ENCODE data around the gene ARHGAP19.

Gene ARHGAP19

GRCh38 chr10:97230146-97230545, 62.3 kb downstream of the ARHGAP19 start:
- no peak overlapping the region for H3K4me3 ChIP-seq (ENCODE audit: insufficient read depth, low read depth, low read length)
- H3K27ac ChIP-seq (ENCODE audit: insufficient read depth, low read depth, low read length, poor library complexity, severe bottlenecking) = no peak overlapping the region
- peaks cover 28% of the 10 kb centered on the region for H3K36me3 ChIP-seq (ENCODE audit: control insufficient read depth, insufficient read depth, low read length)
- no peaks in the 10 kb centered on the region for H3K9me3 ChIP-seq (ENCODE audit: control insufficient read depth, low read length)
- H3K4me1 ChIP-seq (ENCODE audit: control insufficient read depth, insufficient read depth, low read length) = no peaks in the 10 kb centered on the region
- 67% methylated on average over 1 of the region's 1 CpG; no CpG with 5 or more reads in 1 of the 2 experiments for WGBS, 2 experiments
- no peaks in the 10 kb centered on the region for H3K27me3 ChIP-seq (ENCODE audit: control insufficient read depth, insufficient read depth, low read length, poor library complexity, severe bottlenecking)

- peaks cover 28% of the 10 kb centered on the region for H3K36me3 ChIP-seq (ENCODE audit: control insufficient read depth, insufficient read depth, low read length)
- 97 to 100% methylated on average over 1 of the region's 1 CpG for WGBS, 2 experiments
- no peaks in the 10 kb centered on the region for H3K9me3 ChIP-seq (ENCODE audit: control insufficient read depth, low read length)
- H3K27me3 ChIP-seq (ENCODE audit: control insufficient read depth, insufficient read depth, low read length, poor library complexity, severe bottlenecking) = no peaks in the 10 kb centered on the region
- H3K4me3 ChIP-seq (ENCODE audit: insufficient read depth, low read depth, low read length) = no peak overlapping the region
- H3K4me1 ChIP-seq (ENCODE audit: control insufficient read depth, insufficient read depth, low read length) = no peaks in the 10 kb centered on the region
- H3K27ac ChIP-seq (ENCODE audit: insufficient read depth, low read depth, low read length, poor library complexity, severe bottlenecking) = no peak overlapping the region
Measured at GRCh38 chr10:97229322-97230015, 63.0 kb downstream of the ARHGAP19 start.

GRCh38 chr10:97228775-97229157, 63.7 kb downstream of the ARHGAP19 start:
- no peaks in the 10 kb centered on the region for H3K9me3 ChIP-seq (ENCODE audit: control insufficient read depth, low read length)
- H3K27ac ChIP-seq (ENCODE audit: insufficient read depth, low read depth, low read length, poor library complexity, severe bottlenecking) = no peak overlapping the region
- H3K36me3 ChIP-seq (ENCODE audit: control insufficient read depth, insufficient read depth, low read length) = peaks cover 28% of the 10 kb centered on the region
- H3K27me3 ChIP-seq (ENCODE audit: control insufficient read depth, insufficient read depth, low read length, poor library complexity, severe bottlenecking) = no peaks in the 10 kb centered on the region
- 97% methylated on average over 1 of the region's 1 CpG for WGBS, 2 experiments
- H3K4me3 ChIP-seq (ENCODE audit: insufficient read depth, low read depth, low read length) = no peak overlapping the region
- no peaks in the 10 kb centered on the region for H3K4me1 ChIP-seq (ENCODE audit: control insufficient read depth, insufficient read depth, low read length)

GRCh38 chr10:97228130-97228774, 64.2 kb downstream of the ARHGAP19 start:
- no peaks in the 10 kb centered on the region for H3K9me3 ChIP-seq (ENCODE audit: control insufficient read depth, low read length)
- H3K4me3 ChIP-seq (ENCODE audit: insufficient read depth, low read depth, low read length) = no peak overlapping the region
- peaks cover 2% of the 10 kb centered on the region for H3K4me1 ChIP-seq (ENCODE audit: control insufficient read depth, insufficient read depth, low read length)
- WGBS, 2 experiments = 93 to 99% methylated on average over 3 of the region's 3 CpGs
- H3K27me3 ChIP-seq (ENCODE audit: control insufficient read depth, insufficient read depth, low read length, poor library complexity, severe bottlenecking) = no peaks in the 10 kb centered on the region
- H3K36me3 ChIP-seq (ENCODE audit: control insufficient read depth, insufficient read depth, low read length) = peaks cover 28% of the 10 kb centered on the region
- H3K27ac ChIP-seq (ENCODE audit: insufficient read depth, low read depth, low read length, poor library complexity, severe bottlenecking) = no peak overlapping the region

GRCh38 chr10:97226398-97226797, 66.0 kb downstream of the ARHGAP19 start:
- Histone ChIP-seq H3K27ac (ENCODE audit: insufficient read depth, low read depth, low read length, poor library complexity, severe bottlenecking) (no peak overlapping the region), H3K4me1 (ENCODE audit: control insufficient read depth, insufficient read depth, low read length) (peaks cover 12% of the 10 kb centered on the region), H3K4me3 (ENCODE audit: insufficient read depth, low read depth, low read length) (no peak overlapping the region), H3K27me3 (ENCODE audit: control insufficient read depth, insufficient read depth, low read length, poor library complexity, severe bottlenecking) (no peaks in the 10 kb centered on the region), H3K9me3 (ENCODE audit: control insufficient read depth, low read length) (no peaks in the 10 kb centered on the region), H3K36me3 (ENCODE audit: control insufficient read depth, insufficient read depth, low read length) (peaks cover 25% of the 10 kb centered on the region)
- WGBS, 2 experiments = 86 to 96% methylated on average over 4 of the region's 4 CpGs

- Histone ChIP-seq H3K4me3 (ENCODE audit: insufficient read depth, low read depth, low read length) (no peak overlapping the region), H3K36me3 (ENCODE audit: control insufficient read depth, insufficient read depth, low read length) (peaks cover 25% of the 10 kb centered on the region), H3K27me3 (ENCODE audit: control insufficient read depth, insufficient read depth, low read length, poor library complexity, severe bottlenecking) (no peaks in the 10 kb centered on the region), H3K9me3 (ENCODE audit: control insufficient read depth, low read length) (no peaks in the 10 kb centered on the region), H3K27ac (ENCODE audit: insufficient read depth, low read depth, low read length, poor library complexity, severe bottlenecking) (no peak overlapping the region), H3K4me1 (ENCODE audit: control insufficient read depth, insufficient read depth, low read length) (peaks cover 12% of the 10 kb centered on the region)
- WGBS, 2 experiments = 92% methylated on average over 3 of the region's 4 CpGs
Measured at GRCh38 chr10:97224483-97225435, 67.7 kb downstream of the ARHGAP19 start.

GRCh38 chr10:97222326-97222961, 70.0 kb downstream of the ARHGAP19 start:
- Histone ChIP-seq H3K27me3 (ENCODE audit: control insufficient read depth, insufficient read depth, low read length, poor library complexity, severe bottlenecking) (no peaks in the 10 kb centered on the region), H3K4me1 (ENCODE audit: control insufficient read depth, insufficient read depth, low read length) (peaks cover 12% of the 10 kb centered on the region), H3K4me3 (ENCODE audit: insufficient read depth, low read depth, low read length) (no peak overlapping the region), H3K36me3 (ENCODE audit: control insufficient read depth, insufficient read depth, low read length) (peaks cover 9% of the 10 kb centered on the region), H3K9me3 (ENCODE audit: control insufficient read depth, low read length) (no peaks in the 10 kb centered on the region), H3K27ac (ENCODE audit: insufficient read depth, low read depth, low read length, poor library complexity, severe bottlenecking) (no peak overlapping the region)
- 52 to 54% methylated on average over 6 of the region's 6 CpGs for WGBS, 2 experiments

- H3K27ac ChIP-seq (ENCODE audit: insufficient read depth, low read depth, low read length, poor library complexity, severe bottlenecking) = no peak overlapping the region
- no peaks in the 10 kb centered on the region for H3K27me3 ChIP-seq (ENCODE audit: control insufficient read depth, insufficient read depth, low read length, poor library complexity, severe bottlenecking)
- no peaks in the 10 kb centered on the region for H3K9me3 ChIP-seq (ENCODE audit: control insufficient read depth, low read length)
- H3K36me3 ChIP-seq (ENCODE audit: control insufficient read depth, insufficient read depth, low read length) = no peaks in the 10 kb centered on the region
- WGBS, 2 experiments = 95 to 100% methylated on average over 3 of the region's 3 CpGs
- peaks cover 12% of the 10 kb centered on the region for H3K4me1 ChIP-seq (ENCODE audit: control insufficient read depth, insufficient read depth, low read length)
- H3K4me3 ChIP-seq (ENCODE audit: insufficient read depth, low read depth, low read length) = no peak overlapping the region
Measured at GRCh38 chr10:97220355-97220754, 72.1 kb downstream of the ARHGAP19 start.

- no peaks in the 10 kb centered on the region for H3K9me3 ChIP-seq (ENCODE audit: control insufficient read depth, low read length)
- H3K4me3 ChIP-seq (ENCODE audit: insufficient read depth, low read depth, low read length) = no peak overlapping the region
- peaks cover under 1% of the 10 kb centered on the region for H3K4me1 ChIP-seq (ENCODE audit: control insufficient read depth, insufficient read depth, low read length)
- 97 to 98% methylated on average over 3 of the region's 3 CpGs for WGBS, 2 experiments
- no peaks in the 10 kb centered on the region for H3K27me3 ChIP-seq (ENCODE audit: control insufficient read depth, insufficient read depth, low read length, poor library complexity, severe bottlenecking)
- no peaks in the 10 kb centered on the region for H3K36me3 ChIP-seq (ENCODE audit: control insufficient read depth, insufficient read depth, low read length)
- H3K27ac ChIP-seq (ENCODE audit: insufficient read depth, low read depth, low read length, poor library complexity, severe bottlenecking) = no peak overlapping the region
Measured at GRCh38 chr10:97217299-97217698, 75.1 kb downstream of the ARHGAP19 start.
